Gastrocnemius medialis (tissue), 4 donors: ENCODE results near the gene MSI2.

Source experiments
- POLR2A ChIP-seq, 2 donors: fragments of 450-650 bp; IDR thresholded peaks; one replicate each; pipeline ENCODE4 v1.6.1; 2017; ENCODE audit warnings: antibody characterized with exemption in 2 of 2, mild to moderate bottlenecking in 2 of 2, moderate library complexity in 2 of 2
- TF ChIP-seq, protein P1 (sequence below), 5 experiments: fragments of 450-650 bp in 3 of 5; fragments of 200-600 bp in 2 of 5; sonication (generic) in 2 of 5; IDR thresholded peaks in 4 of 5; conservative IDR thresholded peaks in 1 of 5; 1 replicate in 4 of 5; 2 replicates in 1 of 5; pipeline ENCODE4 v1.5.1; 2016 to 2019; ENCODE audit warnings: antibody characterized with exemption in 5 of 5, mild to moderate bottlenecking in 3 of 5, moderate library complexity in 3 of 5

DNA sequence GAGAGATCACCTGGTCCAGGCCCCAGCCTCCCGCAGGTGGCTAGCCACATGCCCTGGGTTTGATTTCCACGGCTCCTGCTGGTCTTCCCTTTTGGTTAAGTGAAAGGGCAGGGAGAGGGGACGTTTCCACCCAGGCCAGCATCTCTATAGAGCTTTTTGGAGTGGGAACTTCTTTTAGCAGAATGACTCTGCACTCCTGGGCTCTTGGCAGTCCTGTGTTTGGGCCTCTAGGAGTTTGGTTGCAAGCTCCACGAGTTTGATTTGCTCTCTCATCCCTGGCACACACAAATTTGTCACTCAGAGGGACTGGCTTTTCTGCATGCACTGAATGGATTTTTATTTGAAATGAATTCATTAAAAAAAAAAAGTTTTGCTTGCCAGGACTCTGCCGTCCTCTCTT lies 32.8 kb downstream of the MSI2 start:
- TF ChIP-seq, protein P1, sequence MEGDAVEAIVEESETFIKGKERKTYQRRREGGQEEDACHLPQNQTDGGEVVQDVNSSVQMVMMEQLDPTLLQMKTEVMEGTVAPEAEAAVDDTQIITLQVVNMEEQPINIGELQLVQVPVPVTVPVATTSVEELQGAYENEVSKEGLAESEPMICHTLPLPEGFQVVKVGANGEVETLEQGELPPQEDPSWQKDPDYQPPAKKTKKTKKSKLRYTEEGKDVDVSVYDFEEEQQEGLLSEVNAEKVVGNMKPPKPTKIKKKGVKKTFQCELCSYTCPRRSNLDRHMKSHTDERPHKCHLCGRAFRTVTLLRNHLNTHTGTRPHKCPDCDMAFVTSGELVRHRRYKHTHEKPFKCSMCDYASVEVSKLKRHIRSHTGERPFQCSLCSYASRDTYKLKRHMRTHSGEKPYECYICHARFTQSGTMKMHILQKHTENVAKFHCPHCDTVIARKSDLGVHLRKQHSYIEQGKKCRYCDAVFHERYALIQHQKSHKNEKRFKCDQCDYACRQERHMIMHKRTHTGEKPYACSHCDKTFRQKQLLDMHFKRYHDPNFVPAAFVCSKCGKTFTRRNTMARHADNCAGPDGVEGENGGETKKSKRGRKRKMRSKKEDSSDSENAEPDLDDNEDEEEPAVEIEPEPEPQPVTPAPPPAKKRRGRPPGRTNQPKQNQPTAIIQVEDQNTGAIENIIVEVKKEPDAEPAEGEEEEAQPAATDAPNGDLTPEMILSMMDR (IDR thresholded peaks at IDR 0.05 in 4 of 5, conservative IDR thresholded peaks at IDR 0.05 in 1 of 5): no peak
- TF ChIP-seq POLR2A (IDR thresholded peaks at IDR 0.05): no peak
